Measurements from ENCODE around the gene GPT2.
"Not testable (repeated sequence)": the region's sequence is repeated elsewhere in the genome, so short reads cannot be mapped to it uniquely, and the experiment has no call there.

The GPT2 gene

GRCh38 chr16:46926470-46927225, 42.5 kb downstream of the GPT2 start:
- no peak for DNase-seq

- no peak for DNase-seq
Measured at GRCh38 chr16:46927273-46927672, 43.1 kb downstream of the GPT2 start.

DNA sequence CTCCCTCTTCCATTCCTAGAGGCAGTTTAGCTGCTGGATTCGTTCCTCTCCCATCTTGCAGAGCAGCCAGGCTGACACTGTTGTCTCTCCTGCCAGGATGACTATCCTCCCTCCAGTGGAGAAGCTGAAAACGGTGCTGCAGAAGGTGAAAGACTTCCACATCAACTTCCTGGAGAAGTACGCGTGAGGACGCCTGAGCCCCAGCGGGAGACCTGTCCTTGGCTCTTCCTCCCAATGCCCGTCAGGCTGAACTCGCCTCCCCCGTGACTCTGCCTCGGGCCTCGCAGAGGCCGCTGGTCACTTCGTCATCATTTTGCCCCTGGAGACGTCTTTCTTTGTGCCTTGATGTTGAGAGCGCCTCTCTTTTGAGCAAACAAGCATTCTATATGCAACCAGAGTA, 44.6 kb downstream of the GPT2 start:
- DNase-seq = no peak

GRCh38 chr16:46929378-46930332, 45.5 kb downstream of the GPT2 start:
- DNase-seq = peak; percentile 54

GRCh38 chr16:46930861-46931260, 46.7 kb downstream of the GPT2 start:
- no peak for DNase-seq

DNA sequence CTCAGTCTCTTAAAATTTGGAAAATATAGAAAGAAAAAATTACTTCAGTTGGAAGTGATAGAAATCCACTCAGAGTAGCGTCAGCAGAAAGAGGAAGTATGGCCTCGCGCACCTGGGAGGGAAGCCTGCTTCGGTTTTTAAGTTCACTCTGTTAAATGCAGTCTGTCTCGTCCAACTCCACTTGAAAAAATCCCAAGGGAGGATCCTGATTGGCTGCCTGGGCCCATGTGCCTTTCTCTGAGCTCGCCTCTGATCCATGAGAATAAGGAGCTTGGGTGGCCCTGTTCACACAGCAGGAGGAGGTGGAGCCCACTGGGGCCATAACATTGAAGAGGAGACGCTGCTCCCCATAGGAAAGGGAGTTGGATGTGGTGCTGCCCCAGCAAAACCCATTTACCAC, 48.6 kb downstream of the GPT2 start:
- no peak for DNase-seq

DNA sequence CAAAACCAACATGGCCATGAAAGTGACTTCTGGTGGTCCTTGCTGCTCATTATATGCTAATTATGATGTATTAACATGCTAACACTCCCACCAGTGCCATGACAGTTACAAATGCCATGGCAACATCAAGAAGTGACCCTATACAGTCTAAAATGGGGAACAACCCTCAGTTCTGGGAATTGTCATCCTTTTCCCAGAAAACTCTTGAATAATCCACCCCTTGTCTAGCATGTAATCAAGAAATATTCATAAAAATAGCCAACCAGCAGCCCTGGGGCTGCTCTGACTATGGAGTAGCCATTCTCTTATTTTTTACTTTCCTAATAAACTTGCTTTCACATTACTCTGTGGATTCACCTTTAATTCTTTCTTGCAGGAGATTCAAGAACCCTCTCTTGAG, 53.4 kb downstream of the GPT2 start:
- DNase-seq = no peak

DNA sequence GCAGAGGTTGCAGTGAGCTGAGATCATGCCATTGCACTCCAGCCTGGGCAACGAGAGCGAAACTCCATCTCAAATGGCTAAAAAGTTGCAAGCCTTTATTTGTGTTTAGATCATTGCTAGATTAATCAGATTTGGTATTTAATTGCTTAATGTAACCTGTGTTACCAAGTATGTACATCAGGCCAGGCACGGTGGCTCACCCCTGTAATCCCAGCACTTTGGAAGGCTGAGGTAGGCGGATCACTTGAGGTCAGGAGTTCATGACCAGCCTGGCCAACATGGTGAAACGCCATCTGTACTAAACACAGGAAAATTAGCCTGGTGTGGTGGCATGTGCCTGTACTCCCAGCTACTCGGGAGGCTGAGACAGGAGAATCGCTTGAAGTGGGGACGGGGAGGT, 60.6 kb downstream of the GPT2 start:
- not testable (repeated sequence) for DNase-seq

DNA sequence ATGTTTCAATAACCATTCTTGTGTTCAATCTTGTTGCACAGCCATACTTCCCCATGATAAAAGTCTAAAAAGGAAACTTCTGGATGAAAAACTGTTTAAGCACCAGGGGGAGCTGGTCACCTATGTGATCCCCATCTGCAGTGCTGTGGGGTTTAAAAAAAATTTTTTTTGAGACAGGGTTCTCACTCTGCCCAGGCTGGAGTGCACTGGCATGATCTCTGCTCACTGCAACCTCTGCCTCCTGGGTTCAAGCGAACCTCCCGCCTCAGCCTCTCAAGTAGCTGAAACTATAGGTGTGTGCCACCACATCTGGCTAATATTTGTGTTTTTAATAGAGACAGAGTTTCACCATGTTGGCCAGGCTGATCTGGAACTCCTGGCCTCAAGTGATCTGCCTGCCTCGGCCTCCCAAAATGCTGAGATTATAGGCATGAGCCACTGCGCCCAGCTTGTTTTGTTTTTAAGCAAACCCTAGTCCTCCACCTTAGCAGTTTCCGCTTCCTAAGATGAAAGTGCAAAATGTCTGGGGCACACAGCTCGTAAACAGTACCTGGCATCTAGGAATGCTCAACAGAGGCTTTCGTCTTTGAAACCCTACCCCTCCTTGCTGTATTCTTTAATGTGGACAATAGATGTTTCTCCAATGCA, 63.9 kb downstream of the GPT2 start:
- no peak for DNase-seq

GRCh38 chr16:46948548-46949166, 64.5 kb downstream of the GPT2 start:
- DNase-seq = no peak

DNA sequence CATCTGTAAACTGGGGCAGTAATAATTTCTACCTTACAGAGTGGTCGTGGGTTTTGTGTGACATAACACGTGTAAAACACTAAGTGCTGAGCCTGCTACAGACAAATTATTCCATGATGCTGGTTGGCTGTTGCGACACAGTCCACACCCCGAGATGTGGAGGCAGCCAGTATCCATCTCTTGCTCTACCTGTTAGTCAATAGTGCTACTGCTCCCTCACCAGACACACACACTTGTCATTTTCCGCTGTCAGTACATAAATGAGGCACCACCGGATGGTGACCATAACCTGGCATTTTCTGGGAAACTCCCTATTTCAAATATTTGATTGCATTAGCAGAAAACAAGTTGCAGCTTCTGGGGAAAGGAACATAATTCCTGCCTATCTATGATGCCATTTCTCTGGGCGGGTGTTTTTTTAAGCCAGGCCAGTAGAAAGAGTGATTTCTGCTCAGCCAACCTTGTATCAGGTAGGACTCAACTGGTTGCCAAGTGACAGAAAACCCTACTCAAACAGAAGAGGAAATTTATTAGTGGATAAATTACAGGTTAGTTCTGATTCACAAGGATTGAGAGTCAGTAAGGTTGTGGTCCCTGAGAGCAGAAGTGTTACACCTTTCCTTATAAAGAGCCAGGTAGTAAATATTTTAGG, 65.2 kb downstream of the GPT2 start:
- peak; percentile 13 for DNase-seq

- no peak for DNase-seq
Measured at GRCh38 chr16:46950009-46950408, 65.8 kb downstream of the GPT2 start.

- DNase-seq = no peak
Measured at GRCh38 chr16:46954562-46954961, 70.4 kb downstream of the GPT2 start.

GRCh38 chr16:46961373-46962353, 77.5 kb downstream of the GPT2 start:
- no peak for DNase-seq

GRCh38 chr16:46962629-46963028, 78.5 kb downstream of the GPT2 start:
- DNase-seq = no peak

DNA sequence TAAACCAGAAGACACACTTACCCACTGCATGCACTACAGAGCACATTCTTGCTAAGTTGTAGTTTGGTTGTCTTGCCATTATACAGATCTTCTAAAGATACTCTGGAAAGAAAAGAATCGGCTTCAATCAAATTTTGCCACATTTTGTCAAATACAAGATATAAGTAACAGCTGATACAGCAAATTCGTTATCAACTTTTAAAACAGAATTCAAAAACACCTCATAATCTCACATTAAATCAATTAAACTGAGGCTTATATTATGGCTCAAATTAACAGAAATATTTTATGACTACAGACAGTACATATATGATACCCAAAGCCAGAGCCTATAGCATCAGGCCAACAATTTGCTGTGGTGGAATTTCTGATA, 83.9 kb downstream of the GPT2 start:
- DNase-seq = no peak

DNA sequence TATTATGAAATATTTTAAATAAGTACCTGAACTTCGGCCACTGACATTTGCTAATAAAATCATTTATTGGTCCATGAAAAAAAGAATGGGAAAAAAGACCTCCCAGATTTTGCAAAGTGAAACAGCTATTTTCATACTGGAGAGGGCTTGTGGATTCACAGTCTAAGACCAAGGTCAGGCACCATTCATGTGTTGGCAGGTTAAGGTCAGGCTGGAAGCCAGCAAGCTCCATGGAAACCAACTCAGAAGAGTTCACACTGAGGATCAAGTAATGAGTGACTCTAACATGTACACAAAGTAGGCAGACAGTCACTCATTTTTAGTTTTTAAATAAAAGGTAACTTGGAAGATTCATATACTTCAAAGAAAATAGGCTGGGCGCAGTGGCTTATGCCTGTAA, 85.9 kb downstream of the GPT2 start:
- DNase-seq = no peak

- DNase-seq = no peak
Measured at GRCh38 chr16:46971271-46971670, 87.1 kb downstream of the GPT2 start.

GRCh38 chr16:46972429-46973206, 88.5 kb downstream of the GPT2 start:
- peak; percentile 48 for DNase-seq

- peak; percentile 94 for DNase-seq
Measured at GRCh38 chr16:46973207-46973995, 89.2 kb downstream of the GPT2 start, which contains the start of gene DNAJA2. Gene DNAJA2, minus strand, starts transcription at chr16:46973674. Its CDS starts 102 bp downstream, at chr16:46973572.

Measured in stimulated activated CD4-positive, alpha-beta T cell treated with anti-CD3 and anti-CD28 coated beads, Interleukin-12 subunit alpha, Interleukin-12 subunit beta, amount 100 ng/mL, for 4 hours (primary cell).